A673 (cell line): ENCODE results near the gene SLC31A2.

ENCODE experiments used
- EZH2 ChIP-seq: fragments of 200-600 bp; sonication (generic); IDR thresholded peaks from 2 replicates; pipeline ENCODE4 v1.6.1; 2017; ENCODE audit warnings: borderline replicate concordance, low read depth, mild to moderate bottlenecking, mixed read lengths, antibody characterized with exemption, low read length; ENCODE audit not compliant: poor library complexity, severe bottlenecking
- TF ChIP-seq, protein P1 (sequence below): fragments of 300-800, 200-600 bp; sonication (generic); conservative IDR thresholded peaks from 2 replicates; pipeline ENCODE4 v1.5.1; 2017; ENCODE audit warnings: low read depth, mild to moderate bottlenecking, antibody characterized with exemption, low read length, moderate library complexity, mixed read lengths

DNA sequence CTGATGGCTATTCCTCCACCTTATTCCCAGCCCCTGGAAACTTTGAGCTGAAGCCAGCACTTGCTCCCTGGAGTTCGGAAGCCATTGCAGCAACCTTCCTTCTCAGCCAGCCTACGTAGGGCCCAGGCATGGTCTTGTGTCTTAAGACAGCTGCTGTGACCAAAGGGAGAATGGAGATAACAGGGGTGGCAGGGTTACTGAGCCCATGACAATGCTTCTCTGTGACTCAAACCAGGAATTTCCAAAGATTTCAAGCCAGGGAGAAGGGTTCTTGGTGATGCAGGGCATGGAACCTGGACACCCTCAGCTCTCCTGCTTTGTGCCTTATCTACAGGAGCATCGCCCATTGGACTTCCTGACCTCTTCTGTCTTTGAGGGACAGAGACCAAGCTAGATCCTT, 12.2 kb downstream of the SLC31A2 start:
- TF ChIP-seq, protein P1, sequence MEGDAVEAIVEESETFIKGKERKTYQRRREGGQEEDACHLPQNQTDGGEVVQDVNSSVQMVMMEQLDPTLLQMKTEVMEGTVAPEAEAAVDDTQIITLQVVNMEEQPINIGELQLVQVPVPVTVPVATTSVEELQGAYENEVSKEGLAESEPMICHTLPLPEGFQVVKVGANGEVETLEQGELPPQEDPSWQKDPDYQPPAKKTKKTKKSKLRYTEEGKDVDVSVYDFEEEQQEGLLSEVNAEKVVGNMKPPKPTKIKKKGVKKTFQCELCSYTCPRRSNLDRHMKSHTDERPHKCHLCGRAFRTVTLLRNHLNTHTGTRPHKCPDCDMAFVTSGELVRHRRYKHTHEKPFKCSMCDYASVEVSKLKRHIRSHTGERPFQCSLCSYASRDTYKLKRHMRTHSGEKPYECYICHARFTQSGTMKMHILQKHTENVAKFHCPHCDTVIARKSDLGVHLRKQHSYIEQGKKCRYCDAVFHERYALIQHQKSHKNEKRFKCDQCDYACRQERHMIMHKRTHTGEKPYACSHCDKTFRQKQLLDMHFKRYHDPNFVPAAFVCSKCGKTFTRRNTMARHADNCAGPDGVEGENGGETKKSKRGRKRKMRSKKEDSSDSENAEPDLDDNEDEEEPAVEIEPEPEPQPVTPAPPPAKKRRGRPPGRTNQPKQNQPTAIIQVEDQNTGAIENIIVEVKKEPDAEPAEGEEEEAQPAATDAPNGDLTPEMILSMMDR: no peak
- TF ChIP-seq EZH2: no peak
